Activated CD4-positive, alpha-beta T cell treated with anti-CD3 and anti-CD28 coated beads, Interleukin-2, amount 50 U/mL, for 1 hour (primary cell): ENCODE measurements around the gene VWCE.

ENCODE experiments used
- DNase-seq: peaks from one replicate; pipeline ENCODE4 v3.0.0-alpha.2; 2020

Gene VWCE

DNA sequence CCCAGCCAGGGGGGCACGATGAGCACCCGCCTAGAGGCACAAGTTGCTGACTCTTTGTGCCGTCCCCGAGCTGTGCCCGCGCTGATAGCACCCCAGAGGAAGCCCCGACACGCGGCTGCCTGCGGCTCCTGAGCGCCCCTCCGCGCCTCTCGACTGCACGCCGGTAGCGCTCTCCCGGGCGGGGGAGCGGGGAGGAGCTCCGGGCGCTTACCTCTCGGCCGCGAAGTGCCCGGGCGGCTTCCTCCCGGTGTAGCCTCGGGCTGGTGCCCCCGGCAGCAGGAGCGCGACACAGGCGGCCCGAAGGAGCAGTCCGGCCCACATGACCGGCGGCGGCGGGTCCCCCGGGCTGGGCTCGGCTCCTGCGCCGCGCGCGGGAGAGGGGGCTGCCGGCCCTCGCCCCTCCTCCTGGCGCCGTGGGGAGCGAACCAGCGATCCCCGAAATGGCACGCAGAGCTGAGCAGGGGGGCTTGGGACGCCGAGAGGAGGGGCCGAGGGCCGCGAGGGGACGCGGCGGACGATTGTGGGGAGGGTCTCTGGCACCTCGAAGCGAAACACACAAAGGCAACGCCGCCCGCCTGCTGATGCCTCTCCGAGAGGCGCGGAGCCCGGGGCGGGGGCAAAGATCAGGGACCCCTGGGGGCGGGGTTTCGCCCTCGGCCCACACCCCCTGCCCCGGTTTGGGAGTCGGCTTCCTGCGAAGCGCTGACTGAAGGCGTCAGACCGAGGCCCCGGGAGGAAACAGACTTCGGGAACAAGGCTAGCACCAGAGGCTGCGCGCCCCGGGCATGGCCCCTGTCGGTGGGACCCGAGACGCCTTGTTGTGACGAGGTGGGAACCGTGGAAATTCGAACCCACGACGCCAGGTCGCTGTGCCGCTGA lies at the start of gene VWCE:
TSS of gene VWCE (minus strand) at position 600 of the 879 bp plus-strand sequence. CDS start at position 321, 279 bp downstream.
- DNase-seq = peak; percentile 51

- no peak for DNase-seq
Measured at GRCh38 chr11:61343792-61344745, 49.0 kb upstream of the VWCE start.

- no peak for DNase-seq
Measured at GRCh38 chr11:61342207-61342803, 47.2 kb upstream of the VWCE start.

DNA sequence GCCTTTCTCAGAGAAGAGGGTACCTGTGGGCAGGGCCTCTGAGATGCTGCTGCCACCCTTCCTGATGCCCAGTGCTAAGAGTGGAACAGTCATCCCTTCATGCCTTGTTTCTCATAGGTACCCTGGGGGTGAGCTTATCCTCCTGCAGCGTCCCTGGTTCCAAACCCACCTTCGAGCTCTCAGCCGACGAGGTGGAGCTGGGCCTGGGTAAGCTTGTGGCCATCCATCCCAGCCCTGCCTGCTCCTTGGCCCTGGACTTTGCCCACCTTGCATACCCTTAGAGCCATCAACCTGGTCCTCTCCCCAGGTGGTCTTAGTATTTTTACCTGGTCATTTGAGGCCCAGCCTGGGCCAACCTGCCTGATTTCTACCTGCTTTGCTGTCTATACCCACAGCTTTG lies 46.6 kb upstream of the VWCE start:
- DNase-seq = no peak

- DNase-seq = no peak
Measured at GRCh38 chr11:61340979-61341378, 45.9 kb upstream of the VWCE start.

- no peak for DNase-seq
Measured at GRCh38 chr11:61339490-61339878, 44.4 kb upstream of the VWCE start.

DNA sequence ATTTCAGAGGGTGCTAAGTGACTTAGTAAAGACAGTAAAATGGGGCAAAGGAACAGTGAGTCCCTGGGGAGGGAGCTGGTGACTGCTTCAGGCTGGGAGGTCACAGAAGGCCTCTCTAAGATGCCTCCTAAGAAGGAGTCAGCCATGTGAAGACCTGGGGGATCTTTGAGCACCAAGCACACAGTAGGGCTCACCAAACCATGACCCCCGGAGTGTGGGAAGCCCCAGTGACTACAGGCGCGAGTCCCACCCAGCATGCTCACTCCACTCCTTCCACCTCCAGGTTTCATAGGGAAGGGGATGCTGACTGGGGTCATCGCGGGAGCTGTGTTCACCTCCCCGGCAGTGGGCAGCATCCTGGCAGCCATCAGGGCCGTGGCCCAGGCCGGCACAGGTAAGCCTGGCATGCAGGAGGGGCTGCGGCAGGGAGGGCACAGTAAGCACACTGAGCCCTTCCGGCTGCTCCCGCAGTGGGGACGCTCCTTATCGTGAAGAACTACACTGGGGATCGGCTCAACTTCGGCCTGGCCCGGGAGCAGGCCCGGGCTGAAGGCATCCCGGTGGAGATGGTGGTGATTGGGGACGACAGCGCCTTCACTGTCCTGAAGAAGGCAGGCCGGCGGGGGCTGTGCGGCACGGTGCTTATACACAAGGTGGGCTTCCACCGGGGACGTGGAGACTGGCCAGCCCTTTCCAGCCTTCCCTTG lies 43.8 kb upstream of the VWCE start:
- no peak for DNase-seq

DNA sequence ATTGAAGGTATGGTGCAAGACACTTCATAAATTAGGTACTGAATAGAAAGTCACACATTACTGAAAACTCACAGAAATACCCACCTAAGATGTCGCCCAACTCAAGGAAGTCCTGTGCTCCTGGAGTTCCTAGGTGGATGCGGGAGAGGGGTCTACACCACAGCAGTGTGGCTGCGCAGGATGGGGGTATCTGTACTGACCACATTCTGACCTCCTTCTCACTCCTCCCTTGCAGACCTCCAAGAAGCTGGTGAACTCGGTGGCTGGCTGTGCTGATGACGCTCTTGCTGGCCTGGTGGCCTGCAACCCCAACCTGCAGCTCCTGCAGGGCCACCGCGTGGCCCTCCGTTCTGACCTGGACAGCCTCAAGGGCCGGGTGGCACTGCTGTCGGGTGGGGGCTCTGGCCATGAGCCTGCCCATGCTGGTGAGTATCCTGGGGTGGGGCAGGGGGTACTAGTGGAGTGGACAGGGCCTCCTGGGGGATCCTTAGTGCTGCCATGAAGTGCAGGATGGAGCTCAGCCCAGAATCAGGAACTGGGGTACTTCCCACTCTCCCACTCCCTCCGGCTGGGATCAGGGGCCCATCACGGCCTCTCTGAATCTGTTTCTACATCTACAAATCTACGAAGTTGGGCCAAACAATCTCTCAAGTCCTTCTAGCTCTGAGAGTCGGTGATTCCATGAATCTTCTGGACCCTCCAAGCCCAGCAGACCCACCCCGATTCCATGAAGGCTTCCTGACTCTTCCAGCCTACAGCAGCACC lies 42.8 kb upstream of the VWCE start:
- no peak for DNase-seq

GRCh38 chr11:61336171-61336935 lies 41.2 kb upstream of the VWCE start:
- DNase-seq = peak; percentile 76

DNA sequence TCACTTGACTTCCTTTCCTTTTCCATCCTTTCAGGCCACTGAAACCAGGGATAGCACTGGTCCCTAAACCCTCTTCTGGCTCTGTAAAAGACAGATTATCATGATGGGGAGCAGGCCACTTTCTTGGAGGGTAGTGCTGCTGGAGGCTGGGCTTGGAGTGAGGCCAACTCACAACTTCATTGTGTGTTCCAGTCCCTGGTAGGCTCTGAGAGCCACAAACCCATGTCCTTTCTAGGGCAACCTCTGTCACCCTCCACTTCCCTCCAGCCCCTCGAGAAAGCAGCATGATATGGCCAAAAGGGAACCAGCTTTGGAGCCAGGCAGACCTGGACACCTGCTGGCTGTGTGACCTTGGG lies 40.2 kb upstream of the VWCE start:
- DNase-seq = no peak

DNA sequence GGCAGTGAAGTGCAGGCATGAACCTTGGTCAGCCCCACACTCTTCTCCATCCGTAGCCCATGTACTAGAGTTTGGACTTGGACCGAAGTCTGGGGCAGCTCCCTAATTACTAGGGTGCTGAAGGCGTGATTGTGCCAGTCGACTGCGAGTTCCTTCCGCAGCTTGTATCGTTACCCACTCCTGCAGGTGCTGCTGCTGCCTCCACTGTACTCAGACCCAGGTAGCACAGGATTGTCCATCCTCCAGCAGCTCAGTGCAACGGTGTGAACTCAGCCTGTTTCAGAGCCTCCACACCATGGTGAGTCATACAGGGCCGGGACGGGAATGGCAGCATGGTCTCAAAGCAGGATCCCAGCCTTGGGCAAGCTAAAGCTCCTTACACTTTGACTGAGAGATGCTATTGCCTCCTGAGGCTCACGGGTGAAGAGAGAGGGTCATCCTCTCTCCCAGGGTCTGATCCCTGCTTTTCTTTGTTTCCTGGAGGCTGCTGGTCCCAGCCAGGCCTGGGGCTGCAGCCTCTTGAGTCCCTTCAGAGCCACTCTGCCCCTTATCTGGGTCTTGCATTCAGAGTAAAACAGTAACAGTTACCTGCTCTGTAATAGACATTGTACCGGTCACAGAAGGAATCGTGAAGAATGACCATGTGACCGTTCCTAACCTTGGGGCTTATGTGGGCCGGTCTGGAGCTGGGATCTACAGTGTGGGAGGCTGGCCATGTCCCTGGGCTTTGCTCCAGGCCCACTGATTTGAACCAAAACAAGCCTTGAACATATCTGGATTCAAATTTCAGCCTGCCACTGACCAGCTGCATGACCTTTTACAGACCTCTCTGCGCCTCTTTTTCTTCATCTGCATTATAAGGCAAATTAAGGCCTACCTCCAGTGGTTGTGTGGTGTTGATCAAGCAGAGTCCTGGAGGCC lies 39.6 kb upstream of the VWCE start:
- DNase-seq = no peak

DNA sequence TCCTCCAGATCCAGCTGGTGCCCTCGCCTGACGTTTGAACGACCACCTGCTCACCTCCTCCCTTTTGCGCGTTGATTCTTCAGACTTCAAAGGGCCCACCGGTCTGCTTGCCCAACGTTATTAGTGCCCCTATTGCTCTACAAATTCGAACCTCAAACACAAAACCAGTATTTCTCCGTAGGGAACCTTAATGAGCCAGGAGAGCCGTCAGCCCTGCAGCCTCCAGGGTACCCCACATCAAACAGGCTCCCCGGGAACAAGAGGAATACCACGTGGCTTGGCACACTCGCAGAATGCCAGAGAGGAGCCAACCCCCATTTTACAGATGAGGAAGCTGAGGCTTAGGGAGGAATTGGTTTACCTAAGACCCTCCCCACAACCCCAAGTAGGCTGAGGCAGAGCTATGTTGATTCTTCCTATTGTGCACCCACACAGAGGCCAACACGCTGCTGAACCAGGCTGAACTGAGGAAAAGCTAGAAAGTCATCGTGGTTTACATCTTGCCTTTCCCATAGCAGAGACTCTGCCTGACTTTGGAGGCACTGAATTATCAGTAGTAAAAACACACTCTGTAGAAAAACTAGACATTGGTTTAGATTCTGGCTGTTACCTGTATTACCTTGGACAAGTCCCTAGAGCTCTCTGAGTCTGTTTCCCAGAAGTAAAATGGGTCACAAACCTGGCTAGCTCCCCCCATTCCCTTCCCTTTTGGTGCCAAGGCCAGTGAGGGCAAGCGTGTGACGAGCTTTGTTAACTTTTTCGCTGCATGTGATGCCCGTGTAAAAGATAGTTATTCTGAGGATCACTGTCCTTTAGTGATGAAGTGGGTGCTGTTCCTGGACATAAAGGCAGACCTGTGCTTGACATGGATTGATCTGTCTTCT lies 38.7 kb upstream of the VWCE start:
- no peak for DNase-seq

GRCh38 chr11:61332797-61333549 lies 37.9 kb upstream of the VWCE start, which contains the start of the genes DDB1 and TKFC:
Gene DDB1 (minus strand): TSS chr11:61333105. CDS start chr11:61332968, 137 bp downstream.
Gene TKFC (plus strand): TSS chr11:61333228. CDS start chr11:61334729, 1,501 bp downstream.
- peak; percentile 96 for DNase-seq

- DNase-seq = no peak
Measured at GRCh38 chr11:61332281-61332796, 37.2 kb upstream of the VWCE start.

DNA sequence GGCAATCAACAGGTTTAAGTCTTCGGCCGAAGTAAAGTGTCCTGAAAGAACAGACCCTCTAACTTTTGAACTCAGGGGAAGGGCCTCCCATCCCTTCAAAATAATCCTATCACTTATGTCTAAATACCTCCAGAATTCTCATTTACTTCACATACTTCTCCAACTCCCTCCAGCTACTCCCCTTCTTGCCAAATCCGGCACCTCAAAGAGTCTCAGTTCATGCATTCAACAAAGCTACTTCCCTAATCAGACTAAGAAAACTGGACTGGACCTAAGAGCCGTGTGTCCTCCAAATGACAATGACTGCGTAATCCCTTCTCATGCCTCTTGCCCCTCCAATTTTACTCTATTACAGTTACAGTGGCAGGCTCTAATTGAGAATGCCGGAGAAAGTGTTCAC lies 36.5 kb upstream of the VWCE start:
- no peak for DNase-seq

GRCh38 chr11:61329871-61330270 lies 34.8 kb upstream of the VWCE start:
- DNase-seq = no peak

DNA sequence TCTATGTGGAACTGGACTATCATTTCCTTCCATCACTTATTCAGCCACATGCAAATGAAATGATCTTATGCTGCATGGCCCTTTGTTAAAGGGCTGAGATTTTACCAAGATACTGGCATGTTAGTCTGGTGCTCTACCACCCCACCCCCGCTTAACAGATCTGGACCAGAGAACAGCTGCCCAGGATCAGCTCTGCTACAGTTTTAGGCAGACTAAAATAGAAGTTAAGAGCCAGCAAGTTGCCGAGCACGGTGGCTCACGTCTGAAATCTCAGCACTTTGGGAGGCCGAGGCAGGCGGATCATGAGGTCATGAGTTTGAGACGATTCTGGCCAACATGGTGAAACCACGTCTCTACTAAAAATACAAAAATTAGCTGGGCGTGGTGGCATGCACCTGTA lies 33.2 kb upstream of the VWCE start:
- DNase-seq = no peak

- DNase-seq = no peak
Measured at GRCh38 chr11:61327669-61328071, 32.6 kb upstream of the VWCE start.
